Measurements from ENCODE around the gene TMEM179B.
"Not testable (repeated sequence)": the region's sequence is repeated elsewhere in the genome, so short reads cannot be mapped to it uniquely, and the experiment has no call there.

TMEM179B gene

GRCh38 chr11:62788991-62789390, 1.8 kb downstream of the TMEM179B start:
- H3K4me3 ChIP-seq (ENCODE audit: low read depth, low read length), result no peak overlapping the region

- H3K4me3 ChIP-seq (ENCODE audit: low read depth, low read length), result no peak overlapping the region
Measured at GRCh38 chr11:62789576-62789975, 2.4 kb downstream of the TMEM179B start.

- peak within 1 kb of the TSS; percentile 97 for H3K4me3 ChIP-seq (ENCODE audit: low read depth, low read length)
Measured at GRCh38 chr11:62791501-62792201, 4.4 kb downstream of the TMEM179B start, which contains the start of gene TMEM223. Gene TMEM223, minus strand, starts transcription at chr11:62792006. Its CDS starts 12 bp downstream, at chr11:62791994.

- H3K4me3 ChIP-seq (ENCODE audit: low read depth, low read length), result peak overlapping the region; percentile 97
Measured at GRCh38 chr11:62792202-62792575, 5.0 kb downstream of the TMEM179B start.

- H3K4me3 ChIP-seq (ENCODE audit: low read depth, low read length), result no peak overlapping the region
Measured at GRCh38 chr11:62794201-62794775, 7.1 kb downstream of the TMEM179B start.

- H3K4me3 ChIP-seq (ENCODE audit: low read depth, low read length), result no peak overlapping the region
Measured at GRCh38 chr11:62796281-62796680, 9.1 kb downstream of the TMEM179B start.

GRCh38 chr11:62799486-62799885, 12.3 kb downstream of the TMEM179B start:
- H3K4me3 ChIP-seq (ENCODE audit: low read depth, low read length), result no peak overlapping the region

GRCh38 chr11:62801071-62801470, 13.9 kb downstream of the TMEM179B start:
- H3K4me3 ChIP-seq (ENCODE audit: low read depth, low read length), result no peak overlapping the region

GRCh38 chr11:62804310-62805075, 17.3 kb downstream of the TMEM179B start:
- peak overlapping the region; percentile 69 for H3K4me3 ChIP-seq (ENCODE audit: low read depth, low read length)

- peak within 1 kb of the TSS; percentile 69 for H3K4me3 ChIP-seq (ENCODE audit: low read depth, low read length)
Measured at GRCh38 chr11:62805076-62805892, 18.1 kb downstream of the TMEM179B start, which contains the start of gene NXF1. Gene NXF1, minus strand, starts transcription at chr11:62805440. Its CDS starts 84 bp downstream, at chr11:62805356.

GRCh38 chr11:62805961-62806441, 18.8 kb downstream of the TMEM179B start:
- peak overlapping the region; percentile 69 for H3K4me3 ChIP-seq (ENCODE audit: low read depth, low read length)

- H3K4me3 ChIP-seq (ENCODE audit: low read depth, low read length), result no peak overlapping the region
Measured at GRCh38 chr11:62806611-62807121, 19.5 kb downstream of the TMEM179B start.

- H3K4me3 ChIP-seq (ENCODE audit: low read depth, low read length), result no peak overlapping the region
Measured at GRCh38 chr11:62810748-62811147, 23.5 kb downstream of the TMEM179B start.

GRCh38 chr11:62811659-62812058, 24.5 kb downstream of the TMEM179B start:
- H3K4me3 ChIP-seq (ENCODE audit: low read depth, low read length), result no peak overlapping the region

- no peak overlapping the region for H3K4me3 ChIP-seq (ENCODE audit: low read depth, low read length)
Measured at GRCh38 chr11:62816557-62816956, 29.4 kb downstream of the TMEM179B start.

GRCh38 chr11:62817129-62817528, 29.9 kb downstream of the TMEM179B start:
- no peak overlapping the region for H3K4me3 ChIP-seq (ENCODE audit: low read depth, low read length)

GRCh38 chr11:62823677-62824076, 36.5 kb downstream of the TMEM179B start:
- no peak overlapping the region for H3K4me3 ChIP-seq (ENCODE audit: low read depth, low read length)

GRCh38 chr11:62828130-62828529, 40.9 kb downstream of the TMEM179B start:
- not testable (repeated sequence) for H3K4me3 ChIP-seq (ENCODE audit: low read depth, low read length)

GRCh38 chr11:62830904-62831519, 43.8 kb downstream of the TMEM179B start:
- peak overlapping the region; percentile 77 for H3K4me3 ChIP-seq (ENCODE audit: low read depth, low read length)

Data from iPS-11a (cell line).